Stimulated activated naive CD4-positive, alpha-beta T cell (primary cell): ENCODE results near the gene NELFA.

Experiments
- DNase-seq, 6 experiments: peaks; one replicate each; lab custom pipeline; 2025; lab: John Stamatoyannopoulos, UW

The NELFA gene

GRCh38 chr4:1964971-1965370 is 43.8 kb downstream of the NELFA start:
- no peak for DNase-seq

GRCh38 chr4:1964443-1964842 is 44.3 kb downstream of the NELFA start:
- no peak for DNase-seq

GRCh38 chr4:1962980-1963379 is 45.8 kb downstream of the NELFA start:
- DNase-seq: no peak

- no peak for DNase-seq
These were observed 47.2 kb downstream of the NELFA start for GRCh38 chr4:1961563-1961962.

- no peak for DNase-seq
These were observed 47.7 kb downstream of the NELFA start for GRCh38 chr4:1961038-1961437.

GRCh38 chr4:1960170-1960825 is 48.5 kb downstream of the NELFA start:
- no peak for DNase-seq

- DNase-seq: no peak
These were observed 49.7 kb downstream of the NELFA start for GRCh38 chr4:1959104-1959384.

- no peak for DNase-seq
These were observed 50.3 kb downstream of the NELFA start for GRCh38 chr4:1958276-1959103.

- no peak for DNase-seq
These were observed 52.1 kb downstream of the NELFA start for GRCh38 chr4:1956631-1957030.

- no peak for DNase-seq
These were observed 55.4 kb downstream of the NELFA start for GRCh38 chr4:1953335-1953734.

GRCh38 chr4:1952719-1953118 is 56.1 kb downstream of the NELFA start:
- no peak for DNase-seq

GRCh38 chr4:1952058-1952700 is 56.6 kb downstream of the NELFA start:
- no peak for DNase-seq

GRCh38 chr4:1950369-1950768 is 58.4 kb downstream of the NELFA start:
- DNase-seq: no peak

- no peak for DNase-seq
These were observed 59.8 kb downstream of the NELFA start for GRCh38 chr4:1948892-1949436.

- no peak for DNase-seq
These were observed 60.5 kb downstream of the NELFA start for GRCh38 chr4:1948232-1948631.

- no peak for DNase-seq
These were observed 62.9 kb downstream of the NELFA start for GRCh38 chr4:1945912-1946311.

GRCh38 chr4:1945124-1945895 is 63.5 kb downstream of the NELFA start:
- DNase-seq: no peak

- DNase-seq: no peak
These were observed 64.8 kb downstream of the NELFA start for GRCh38 chr4:1943928-1944327.

GRCh38 chr4:1940566-1940965 is 68.2 kb downstream of the NELFA start:
- DNase-seq: no peak

GRCh38 chr4:1939664-1940509 is 68.9 kb downstream of the NELFA start:
- DNase-seq: no peak

GRCh38 chr4:1938027-1938426 is 70.7 kb downstream of the NELFA start:
- DNase-seq: no peak
